ENCODE data around the gene ZACN.

Gene ZACN

GRCh38 chr17:76087531-76087930, 8.5 kb downstream of the ZACN start:
- H3K9me3 ChIP-seq (ENCODE audit: control insufficient read depth, low read depth, low read length) = no peaks in the 10 kb centered on the region
- H3K4me3 ChIP-seq (ENCODE audit: low read length) = no peak overlapping the region
- no peak overlapping the region for H3K27ac ChIP-seq (ENCODE audit: low read length)
- H3K27me3 ChIP-seq (ENCODE audit: control insufficient read depth, insufficient read depth, low read length) = no peaks in the 10 kb centered on the region
- H3K9ac ChIP-seq (ENCODE audit: low read length) = no peak overlapping the region
- H3K4me1 ChIP-seq (ENCODE audit: control insufficient read depth, low read depth, low read length) = no peaks in the 10 kb centered on the region
- H3K36me3 ChIP-seq (ENCODE audit: control insufficient read depth, low read depth, low read length) = peaks cover 74% of the 10 kb centered on the region

- no peak overlapping the region for H3K27ac ChIP-seq (ENCODE audit: low read length)
- H3K4me3 ChIP-seq (ENCODE audit: low read length) = no peak overlapping the region
- no peaks in the 10 kb centered on the region for H3K4me1 ChIP-seq (ENCODE audit: control insufficient read depth, low read depth, low read length)
- no peaks in the 10 kb centered on the region for H3K27me3 ChIP-seq (ENCODE audit: control insufficient read depth, insufficient read depth, low read length)
- no peak overlapping the region for H3K9ac ChIP-seq (ENCODE audit: low read length)
- no peaks in the 10 kb centered on the region for H3K9me3 ChIP-seq (ENCODE audit: control insufficient read depth, low read depth, low read length)
- peaks cover 75% of the 10 kb centered on the region for H3K36me3 ChIP-seq (ENCODE audit: control insufficient read depth, low read depth, low read length)
These were observed 9.3 kb downstream of the ZACN start for GRCh38 chr17:76088041-76088867.

- Histone ChIP-seq H3K4me1 (ENCODE audit: control insufficient read depth, low read depth, low read length) (no peaks in the 10 kb centered on the region), H3K27ac (ENCODE audit: low read length) (no peak overlapping the region), H3K9ac (ENCODE audit: low read length) (no peak overlapping the region), H3K27me3 (ENCODE audit: control insufficient read depth, insufficient read depth, low read length) (no peaks in the 10 kb centered on the region), H3K36me3 (ENCODE audit: control insufficient read depth, low read depth, low read length) (peaks cover 77% of the 10 kb centered on the region), H3K4me3 (ENCODE audit: low read length) (no peak overlapping the region), H3K9me3 (ENCODE audit: control insufficient read depth, low read depth, low read length) (no peaks in the 10 kb centered on the region)
These were observed 10.0 kb downstream of the ZACN start for GRCh38 chr17:76088868-76089576.

GRCh38 chr17:76089680-76090516, 10.9 kb downstream of the ZACN start:
- no peaks in the 10 kb centered on the region for H3K4me1 ChIP-seq (ENCODE audit: control insufficient read depth, low read depth, low read length)
- no peaks in the 10 kb centered on the region for H3K9me3 ChIP-seq (ENCODE audit: control insufficient read depth, low read depth, low read length)
- no peak overlapping the region for H3K27ac ChIP-seq (ENCODE audit: low read length)
- H3K9ac ChIP-seq (ENCODE audit: low read length) = no peak overlapping the region
- no peaks in the 10 kb centered on the region for H3K27me3 ChIP-seq (ENCODE audit: control insufficient read depth, insufficient read depth, low read length)
- no peak overlapping the region for H3K4me3 ChIP-seq (ENCODE audit: low read length)
- peaks cover 76% of the 10 kb centered on the region for H3K36me3 ChIP-seq (ENCODE audit: control insufficient read depth, low read depth, low read length)

- Histone ChIP-seq H3K36me3 (ENCODE audit: control insufficient read depth, low read depth, low read length) (peaks cover 69% of the 10 kb centered on the region), H3K9me3 (ENCODE audit: control insufficient read depth, low read depth, low read length) (no peaks in the 10 kb centered on the region), H3K4me1 (ENCODE audit: control insufficient read depth, low read depth, low read length) (no peaks in the 10 kb centered on the region), H3K27ac (ENCODE audit: low read length) (no peak overlapping the region), H3K27me3 (ENCODE audit: control insufficient read depth, insufficient read depth, low read length) (no peaks in the 10 kb centered on the region), H3K4me3 (ENCODE audit: low read length) (no peak overlapping the region), H3K9ac (ENCODE audit: low read length) (no peak overlapping the region)
These were observed 11.6 kb downstream of the ZACN start for GRCh38 chr17:76090517-76091129.

GRCh38 chr17:76091526-76092286, 12.7 kb downstream of the ZACN start:
- no peak overlapping the region for H3K27ac ChIP-seq (ENCODE audit: low read length)
- peaks cover 62% of the 10 kb centered on the region for H3K36me3 ChIP-seq (ENCODE audit: control insufficient read depth, low read depth, low read length)
- no peaks in the 10 kb centered on the region for H3K9me3 ChIP-seq (ENCODE audit: control insufficient read depth, low read depth, low read length)
- H3K4me1 ChIP-seq (ENCODE audit: control insufficient read depth, low read depth, low read length) = no peaks in the 10 kb centered on the region
- H3K27me3 ChIP-seq (ENCODE audit: control insufficient read depth, insufficient read depth, low read length) = no peaks in the 10 kb centered on the region
- no peak overlapping the region for H3K4me3 ChIP-seq (ENCODE audit: low read length)
- H3K9ac ChIP-seq (ENCODE audit: low read length) = no peak overlapping the region

- H3K27ac ChIP-seq (ENCODE audit: low read length) = no peak overlapping the region
These were observed 13.8 kb downstream of the ZACN start for GRCh38 chr17:76092526-76093413.

GRCh38 chr17:76094046-76094445, 15.1 kb downstream of the ZACN start:
- H3K36me3 ChIP-seq (ENCODE audit: control insufficient read depth, low read depth, low read length) = peaks cover 57% of the 10 kb centered on the region

More at GRCh38 chr17:76092526-76093413, 13.8 kb downstream of the ZACN start:
- Histone ChIP-seq H3K36me3 (ENCODE audit: control insufficient read depth, low read depth, low read length) (peaks cover 61% of the 10 kb centered on the region), H3K4me1 (ENCODE audit: control insufficient read depth, low read depth, low read length) (no peaks in the 10 kb centered on the region), H3K9me3 (ENCODE audit: control insufficient read depth, low read depth, low read length) (no peaks in the 10 kb centered on the region), H3K9ac (ENCODE audit: low read length) (no peak overlapping the region), H3K27me3 (ENCODE audit: control insufficient read depth, insufficient read depth, low read length) (no peaks in the 10 kb centered on the region), H3K4me3 (ENCODE audit: low read length) (no peak overlapping the region)

GRCh38 chr17:76095943-76096342, 17.0 kb downstream of the ZACN start:
- no peaks in the 10 kb centered on the region for H3K9me3 ChIP-seq (ENCODE audit: control insufficient read depth, low read depth, low read length)
- no peaks in the 10 kb centered on the region for H3K4me1 ChIP-seq (ENCODE audit: control insufficient read depth, low read depth, low read length)
- H3K36me3 ChIP-seq (ENCODE audit: control insufficient read depth, low read depth, low read length) = peaks cover 50% of the 10 kb centered on the region
- H3K9ac ChIP-seq (ENCODE audit: low read length) = no peak overlapping the region
- no peaks in the 10 kb centered on the region for H3K27me3 ChIP-seq (ENCODE audit: control insufficient read depth, insufficient read depth, low read length)
- H3K27ac ChIP-seq (ENCODE audit: low read length) = no peak overlapping the region
- H3K4me3 ChIP-seq (ENCODE audit: low read length) = no peak overlapping the region

More at GRCh38 chr17:76094046-76094445, 15.1 kb downstream of the ZACN start:
- Histone ChIP-seq H3K27ac (ENCODE audit: low read length) (no peak overlapping the region), H3K4me1 (ENCODE audit: control insufficient read depth, low read depth, low read length) (no peaks in the 10 kb centered on the region), H3K9ac (ENCODE audit: low read length) (no peak overlapping the region), H3K4me3 (ENCODE audit: low read length) (no peak overlapping the region), H3K27me3 (ENCODE audit: control insufficient read depth, insufficient read depth, low read length) (no peaks in the 10 kb centered on the region), H3K9me3 (ENCODE audit: control insufficient read depth, low read depth, low read length) (no peaks in the 10 kb centered on the region)

- Histone ChIP-seq H3K9me3 (ENCODE audit: control insufficient read depth, low read depth, low read length) (no peaks in the 10 kb centered on the region), H3K36me3 (ENCODE audit: control insufficient read depth, low read depth, low read length) (peaks cover 56% of the 10 kb centered on the region), H3K4me1 (ENCODE audit: control insufficient read depth, low read depth, low read length) (no peaks in the 10 kb centered on the region), H3K4me3 (ENCODE audit: low read length) (no peak overlapping the region), H3K27ac (ENCODE audit: low read length) (no peak overlapping the region), H3K9ac (ENCODE audit: low read length) (no peak overlapping the region), H3K27me3 (ENCODE audit: control insufficient read depth, insufficient read depth, low read length) (no peaks in the 10 kb centered on the region)
These were observed 18.8 kb downstream of the ZACN start for GRCh38 chr17:76097716-76098295.
